HepG2 (cell line): Measurements from ENCODE around the gene MEX3D. TPM values are rescaled to one million over a fixed set of nuclear protein-coding genes. Genes with fewer than 3 reads are reported as not detected.

Experiments used
- EP300 ChIP-seq, 3 experiments: sonication (generic) in 1 of 3; formaldehyde crosslinking in 1 of 3; IDR thresholded peaks; 2 replicates each; pipeline versions ENCODE4 v1.5.1 to v1.6.1; 2011 to 2020; ENCODE audit warnings: low read depth in 2 of 3, low read length in 2 of 3, borderline replicate concordance in 1 of 3, improper control_type of control experiment in 1 of 3, mild to moderate bottlenecking in 1 of 3, missing genetic modification reagents in 1 of 3, moderate library complexity in 1 of 3
- HDAC6 ChIP-seq: fragments of 200-600 bp; sonication (generic); IDR thresholded peaks from 2 replicates; pipeline ENCODE4 v1.7.0; 2017; ENCODE audit warnings: mild to moderate bottlenecking, antibody characterized with exemption, low read length, low read depth
- HOXA7 ChIP-seq: sonication (generic); formaldehyde crosslinking; IDR thresholded peaks from 2 replicates; pipeline ENCODE4 v1.8.1; 2022; ENCODE audit warnings: mild to moderate bottlenecking, missing genetic modification reagents, moderate library complexity
- IRF9 ChIP-seq: sonication (generic); formaldehyde crosslinking; IDR thresholded peaks from 2 replicates; pipeline ENCODE4 v1.8.0; 2022; ENCODE audit warnings: missing genetic modification reagents, mild to moderate bottlenecking, borderline replicate concordance
- NFAT5 ChIP-seq: sonication (generic); formaldehyde crosslinking; IDR thresholded peaks from 2 replicates; pipeline ENCODE4 v1.4.0; 2020; ENCODE audit warnings: missing genetic modification reagents
- RAD21 ChIP-seq: fragments of 450-650 bp; formaldehyde crosslinking; IDR thresholded peaks from 2 replicates; pipeline ENCODE4 v1.5.0; 2020; ENCODE audit warnings: mild to moderate bottlenecking
- SALL2 ChIP-seq: sonication (generic); formaldehyde crosslinking; IDR thresholded peaks from 2 replicates; pipeline ENCODE4 v1.8.1; 2023; ENCODE audit warnings: mild to moderate bottlenecking, missing genetic modification reagents, inconsistent platforms
- SAP130 ChIP-seq: IDR thresholded peaks from 2 replicates; pipeline ENCODE4 v1.6.1; 2016; ENCODE audit warnings: low read depth
- SKIL ChIP-seq: sonication (generic); formaldehyde crosslinking; IDR thresholded peaks from 2 replicates; pipeline ENCODE4 v1.8.0; 2022; ENCODE audit warnings: missing genetic modification reagents, mild to moderate bottlenecking, moderate library complexity, borderline replicate concordance
- TBX2 ChIP-seq: sonication (generic); formaldehyde crosslinking; IDR thresholded peaks from 2 replicates; pipeline ENCODE4 v1.5.0; 2020; ENCODE audit warnings: missing genetic modification reagents, mild to moderate bottlenecking, borderline replicate concordance
- TEAD3 ChIP-seq: optimal IDR thresholded peaks from 2 replicates; pipeline ENCODE3; 2016; ENCODE audit warnings: borderline replicate concordance
- THRA ChIP-seq: sonication (generic); formaldehyde crosslinking; IDR thresholded peaks from 2 replicates; pipeline ENCODE4 v1.4.0; 2020; ENCODE audit warnings: missing genetic modification reagents, borderline replicate concordance
- ZNF30 ChIP-seq: sonication (generic); formaldehyde crosslinking; IDR thresholded peaks from 2 replicates; pipeline ENCODE4 v1.5.0; 2020; ENCODE audit warnings: mild to moderate bottlenecking, missing genetic modification reagents
- polyA plus RNA-seq, 8 experiments: library from polyadenylated mRNA; depleted of rRNA in 3 of 8; stranded (reverse) in 7 of 8; unstranded in 1 of 8; fragments of >200 nt; fragmentation: Illumina TruSeq in 4 of 8; extraction: Trizol in 4 of 8; gene quantifications; 2 replicates each; pipeline versions ENCODE4 v1.2.1 to v1.2.3, GENCODE V29; 2011 to 2016; ENCODE audit warnings: low read depth in 4 of 8, missing spikeins in 1 of 8, mixed read lengths in 1 of 8; ENCODE audit not compliant: insufficient read depth in 1 of 8
- total RNA-seq, 5 experiments: library from RNA; depleted of rRNA; stranded (reverse); fragments of >200 nt; fragmentation: Illumina TruSeq; extraction: Trizol; gene quantifications; 2 replicates each; pipeline ENCODE4 v1.2.3, GENCODE V29; 2016; ENCODE audit warnings: low read depth in 1 of 5
- TF ChIP-seq, protein P1 (sequence below): sonication (generic); formaldehyde crosslinking; IDR thresholded peaks from 2 replicates; pipeline ENCODE4 v1.4.0; 2020; ENCODE audit warnings: missing genetic modification reagents
- TF ChIP-seq, protein P2 (sequence below): sonication (generic); formaldehyde crosslinking; IDR thresholded peaks from 2 replicates; pipeline ENCODE4 v1.8.1; 2023; ENCODE audit warnings: mild to moderate bottlenecking, missing genetic modification reagents

MEX3D gene
- total and polyA plus RNA-seq, 2 of the 13 experiments (the other 11 are each of a cell fraction or from before 2014, with no cell fraction given) = 3.6 to 17.1 TPM

DNA sequence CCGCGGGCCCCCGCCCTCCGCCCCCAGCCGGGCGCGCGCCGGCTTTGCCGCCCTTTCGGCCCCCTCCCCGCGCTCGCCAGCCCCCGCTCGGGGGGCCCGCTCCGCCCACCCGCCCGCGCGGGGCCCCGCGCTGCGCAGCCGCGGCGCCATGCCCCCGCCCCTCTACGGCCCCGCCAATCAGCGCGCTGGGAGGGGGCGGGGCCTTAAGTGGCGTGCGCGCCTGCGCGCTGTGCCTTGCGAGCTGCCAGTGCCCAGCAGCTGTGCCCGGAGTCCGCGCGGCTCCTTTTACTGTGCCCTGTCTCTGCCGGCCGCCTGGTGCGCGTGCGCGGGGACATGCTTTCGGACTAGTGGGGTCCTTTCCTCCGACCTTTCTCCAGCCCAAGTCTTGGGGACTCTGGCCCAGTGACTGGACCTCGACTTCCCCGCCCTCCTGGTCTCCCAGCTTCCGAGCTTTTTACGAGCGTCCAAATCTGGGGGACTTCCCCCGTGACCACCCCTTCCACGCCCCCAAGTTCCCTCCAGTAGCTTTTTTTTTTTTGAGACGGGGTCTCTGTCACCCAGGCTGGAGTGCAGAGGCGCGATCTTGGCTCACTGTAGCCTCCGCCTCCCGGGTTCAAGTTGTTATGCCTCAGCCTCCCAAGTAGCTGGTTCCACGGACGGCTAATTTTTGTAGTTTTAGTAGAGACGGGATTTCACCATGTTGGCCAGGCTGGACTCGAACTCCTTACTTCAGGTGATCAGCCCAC, 24.8 kb upstream of the MEX3D start, which contains the start of gene MBD3 (continued):
- no peak for TF ChIP-seq THRA (CRISPR knock-in tag)
- TF ChIP-seq EP300 (IDR thresholded peaks at IDR 0.05; ENCODE audit: low read depth in 2 of 2, low read length in 2 of 2) = peak in 1 of 2 experiments; percentile 69; a peak in 1 of 4 replicates
- no peak for TF ChIP-seq EP300 (CRISPR knock-in tag; IDR thresholded peaks at IDR 0.05; ENCODE audit: borderline replicate concordance)
- TF ChIP-seq IRF9 (CRISPR knock-in tag) = no peak
- TF ChIP-seq SKIL (CRISPR knock-in tag) = no peak
- TF ChIP-seq SAP130 (CRISPR knock-in tag) = 0 out of 2 replicates have a peak, but pooled peaks have one; percentile 38
- peak; percentile 22; the same call in 1 of the 2 replicates for TF ChIP-seq RAD21
- no peak for TF ChIP-seq SALL2
- no peak for TF ChIP-seq ZNF30 (CRISPR knock-in tag)
- TF ChIP-seq HDAC6 = no peak
- peak; percentile 22 for TF ChIP-seq TEAD3 (CRISPR knock-in tag)
- TF ChIP-seq HOXA7 (CRISPR knock-in tag) = no peak
- no peak for TF ChIP-seq NFAT5
- 0 out of 2 replicates have a peak, but pooled peaks have one; percentile 38 for TF ChIP-seq TBX2
- TF ChIP-seq, protein P1, sequence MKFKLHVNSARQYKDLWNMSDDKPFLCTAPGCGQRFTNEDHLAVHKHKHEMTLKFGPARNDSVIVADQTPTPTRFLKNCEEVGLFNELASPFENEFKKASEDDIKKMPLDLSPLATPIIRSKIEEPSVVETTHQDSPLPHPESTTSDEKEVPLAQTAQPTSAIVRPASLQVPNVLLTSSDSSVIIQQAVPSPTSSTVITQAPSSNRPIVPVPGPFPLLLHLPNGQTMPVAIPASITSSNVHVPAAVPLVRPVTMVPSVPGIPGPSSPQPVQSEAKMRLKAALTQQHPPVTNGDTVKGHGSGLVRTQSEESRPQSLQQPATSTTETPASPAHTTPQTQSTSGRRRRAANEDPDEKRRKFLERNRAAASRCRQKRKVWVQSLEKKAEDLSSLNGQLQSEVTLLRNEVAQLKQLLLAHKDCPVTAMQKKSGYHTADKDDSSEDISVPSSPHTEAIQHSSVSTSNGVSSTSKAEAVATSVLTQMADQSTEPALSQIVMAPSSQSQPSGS (CRISPR knock-in tag) = no peak
- TF ChIP-seq, protein P2, sequence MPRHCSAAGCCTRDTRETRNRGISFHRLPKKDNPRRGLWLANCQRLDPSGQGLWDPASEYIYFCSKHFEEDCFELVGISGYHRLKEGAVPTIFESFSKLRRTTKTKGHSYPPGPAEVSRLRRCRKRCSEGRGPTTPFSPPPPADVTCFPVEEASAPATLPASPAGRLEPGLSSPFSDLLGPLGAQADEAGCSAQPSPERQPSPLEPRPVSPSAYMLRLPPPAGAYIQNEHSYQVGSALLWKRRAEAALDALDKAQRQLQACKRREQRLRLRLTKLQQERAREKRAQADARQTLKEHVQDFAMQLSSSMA (CRISPR knock-in tag) = no peak
